ENCODE results near the gene DDOST.
"Not testable (repeated sequence)": the region's sequence is repeated elsewhere in the genome, so short reads cannot be mapped to it uniquely, and the experiment has no call there.

The DDOST gene

GRCh38 chr1:20611652-20612051 lies 49.5 kb downstream of the DDOST start:
- no peak overlapping the region for H3K4me3 ChIP-seq (ENCODE audit: low read depth, low read length)
- no peak for DNase-seq (ENCODE audit: low read depth)
- TF ChIP-seq CTCF (IDR thresholded peaks at IDR 0.05; ENCODE audit: insufficient read depth, low read depth, low read length, missing control alignments): no peak

- TF ChIP-seq CTCF (IDR thresholded peaks at IDR 0.05; ENCODE audit: insufficient read depth, low read depth, low read length, missing control alignments): no peak
- no peak for DNase-seq (ENCODE audit: low read depth)
- no peak overlapping the region for H3K4me3 ChIP-seq (ENCODE audit: low read depth, low read length)
These were observed 50.2 kb downstream of the DDOST start for GRCh38 chr1:20610970-20611369.

- no peak for DNase-seq (ENCODE audit: low read depth)
- no peak for TF ChIP-seq CTCF (IDR thresholded peaks at IDR 0.05; ENCODE audit: insufficient read depth, low read depth, low read length, missing control alignments)
- H3K4me3 ChIP-seq (ENCODE audit: low read depth, low read length): no peak overlapping the region
These were observed 51.6 kb downstream of the DDOST start for GRCh38 chr1:20609541-20609940.

GRCh38 chr1:20606801-20607570 lies 54.2 kb downstream of the DDOST start:
- not testable (repeated sequence) for H3K4me3 ChIP-seq (ENCODE audit: low read depth, low read length); DNase-seq (ENCODE audit: low read depth)

- DNase-seq (ENCODE audit: low read depth): no peak
- TF ChIP-seq CTCF (IDR thresholded peaks at IDR 0.05; ENCODE audit: insufficient read depth, low read depth, low read length, missing control alignments): no peak
- H3K4me3 ChIP-seq (ENCODE audit: low read depth, low read length): no peak overlapping the region
These were observed 56.5 kb downstream of the DDOST start for GRCh38 chr1:20604678-20605077.

GRCh38 chr1:20603504-20604464 lies 57.4 kb downstream of the DDOST start:
- TF ChIP-seq CTCF (IDR thresholded peaks at IDR 0.05; ENCODE audit: insufficient read depth, low read depth, low read length, missing control alignments): no peak
- DNase-seq (ENCODE audit: low read depth): no peak
- H3K4me3 ChIP-seq (ENCODE audit: low read depth, low read length): no peak overlapping the region

GRCh38 chr1:20602851-20603450 lies 58.2 kb downstream of the DDOST start:
- no peak overlapping the region for H3K4me3 ChIP-seq (ENCODE audit: low read depth, low read length)
- TF ChIP-seq CTCF (IDR thresholded peaks at IDR 0.05; ENCODE audit: insufficient read depth, low read depth, low read length, missing control alignments): no peak
- DNase-seq (ENCODE audit: low read depth): no peak

All from GM12865 (cell line).